B cell (primary cell): ENCODE measurements around the gene PARP12.

Experiments used
- CTCF ChIP-seq: fragments of 200-600 bp; IDR thresholded peaks from one replicate; pipeline ENCODE4 v1.8.0; 2022; ENCODE audit warnings: antibody characterized with exemption, mild to moderate bottlenecking
- EZH2 ChIP-seq: IDR thresholded peaks from 2 replicates; pipeline ENCODE4 v1.6.1; 2012; ENCODE audit warnings: borderline replicate concordance, low read depth, mild to moderate bottlenecking, moderate library complexity, low read length; ENCODE audit not compliant: insufficient read depth, poor library complexity, severe bottlenecking

GRCh38 chr7:140070546-140070945 lies 7.8 kb upstream of the PARP12 start:
- TF ChIP-seq EZH2 (no peak), CTCF (no peak)
